WTC11 (cell line): ENCODE data around the gene ZFHX3. TPM values are rescaled to one million over a fixed set of nuclear protein-coding genes. Genes with fewer than 3 reads are reported as not detected.

Source experiments
- ATAC-seq: fragments of 200-7000 bp; cut with Tn5 transposase; 2 replicates; pipeline ENCODE4 v1.10.0; 2021; ENCODE audit warnings: mild to moderate bottlenecking, moderate library complexity
- CTCF ChIA-PET: fragments of 300-600 bp; sonication (Branson Sonifier 250); formaldehyde crosslinking; loops from one replicate; lab custom pipeline; 2021; ENCODE audit warnings: antibody characterized with exemption; lab: Charles Lee
- POLR2A ChIA-PET: fragments of 350-600 bp; sonication (Branson Sonifier 250); formaldehyde crosslinking; loops from one replicate; lab custom pipeline; 2021; ENCODE audit warnings: antibody characterized with exemption; lab: Charles Lee
- DNase-seq: peaks from one replicate; pipeline ENCODE4 v3.0.0; 2021; ENCODE audit warnings: low spot score
- H3K27ac Mint-ChIP-seq: 2 replicates; pipeline ENCODE4 v1.8.0; 2021; ENCODE audit warnings: mixed read lengths
- H3K27me3 Mint-ChIP-seq: 2 replicates; pipeline ENCODE4 v1.8.0; 2021; ENCODE audit warnings: low read depth, mild to moderate bottlenecking, moderate library complexity, mixed read lengths
- H3K36me3 Mint-ChIP-seq: 2 replicates; pipeline ENCODE4 v1.8.0; 2021; ENCODE audit warnings: mixed read lengths
- H3K4me1 Mint-ChIP-seq: 2 replicates; pipeline ENCODE4 v1.8.0; 2022; ENCODE audit warnings: mixed read lengths
- H3K4me3 Mint-ChIP-seq: 2 replicates; pipeline ENCODE4 v1.8.0; 2021; ENCODE audit warnings: mild to moderate bottlenecking, moderate library complexity, mixed read lengths
- H3K9me3 Mint-ChIP-seq: 2 replicates; pipeline ENCODE4 v1.8.0; 2021; ENCODE audit warnings: mixed read lengths
- CREB1 ChIP-seq: sonication (generic); formaldehyde crosslinking; IDR thresholded peaks from 2 replicates; pipeline ENCODE4 v1.8.0; 2023; ENCODE audit warnings: mild to moderate bottlenecking, missing genetic modification reagents
- ESRRA ChIP-seq: sonication (generic); formaldehyde crosslinking; IDR thresholded peaks from 2 replicates; pipeline ENCODE4 v1.8.1; 2022; ENCODE audit warnings: mild to moderate bottlenecking, missing genetic modification reagents, borderline replicate concordance
- GABPB1 ChIP-seq: sonication (generic); formaldehyde crosslinking; IDR thresholded peaks from 2 replicates; pipeline ENCODE4 v1.8.1; 2023; ENCODE audit warnings: mild to moderate bottlenecking, missing genetic modification reagents
- GTF2I ChIP-seq: fragments of 250-450 bp; sonication (Bioruptor Pico); conservative IDR thresholded peaks from 2 replicates; pipeline ENCODE4 v1.4.0; 2021; ENCODE audit warnings: mild to moderate bottlenecking
- HMGA2 ChIP-seq: fragments of 250-450 bp; sonication (Bioruptor Pico); IDR thresholded peaks from 2 replicates; pipeline ENCODE4 v1.4.0; 2021; ENCODE audit warnings: mild to moderate bottlenecking, moderate library complexity
- JAZF1 ChIP-seq: fragments of 250-450 bp; sonication (Bioruptor Pico); IDR thresholded peaks from 2 replicates; pipeline ENCODE4 v1.9.0; 2021; ENCODE audit warnings: moderate library complexity, mild to moderate bottlenecking, inconsistent platforms
- MXD4 ChIP-seq: fragments of 250-450 bp; sonication (Bioruptor Pico); IDR thresholded peaks from 2 replicates; pipeline ENCODE4 v1.8.0; 2021; ENCODE audit warnings: mild to moderate bottlenecking, moderate library complexity, borderline replicate concordance
- NFATC4 ChIP-seq: fragments of 250-450 bp; sonication (Bioruptor Pico); IDR thresholded peaks from 2 replicates; pipeline ENCODE4 v1.9.0; 2021; ENCODE audit warnings: mild to moderate bottlenecking
- NFYB ChIP-seq: sonication (generic); formaldehyde crosslinking; conservative IDR thresholded peaks from 2 replicates; pipeline ENCODE4 v1.8.0; 2022; ENCODE audit warnings: low read depth, missing genetic modification reagents
- NR1H2 ChIP-seq: sonication (generic); formaldehyde crosslinking; IDR thresholded peaks from 2 replicates; pipeline ENCODE4 v1.9.0; 2021; ENCODE audit warnings: mild to moderate bottlenecking, moderate library complexity, missing genetic modification reagents
- PRRX2 ChIP-seq: fragments of 250-450 bp; sonication (Bioruptor Pico); IDR thresholded peaks from 2 replicates; pipeline ENCODE4 v1.8.0; 2021; ENCODE audit warnings: mild to moderate bottlenecking
- TP53 ChIP-seq: sonication (generic); formaldehyde crosslinking; IDR thresholded peaks from 2 replicates; pipeline ENCODE4 v1.8.1; 2023; ENCODE audit warnings: mild to moderate bottlenecking, missing genetic modification reagents
- ZNF396 ChIP-seq: fragments of 250-450 bp; sonication (Bioruptor Pico); IDR thresholded peaks from 2 replicates; pipeline ENCODE4 v1.8.0; 2021; ENCODE audit warnings: mild to moderate bottlenecking, moderate library complexity, borderline replicate concordance
- total RNA-seq: library from RNA; stranded (reverse); gene quantifications from 3 replicates; pipeline ENCODE4 v1.2.3, GENCODE V29; 2021
- TF ChIP-seq, protein P1 (sequence below): fragments of 250-450 bp; sonication (Bioruptor Pico); IDR thresholded peaks from 2 replicates; pipeline ENCODE4 v1.8.0; 2021; ENCODE audit warnings: mild to moderate bottlenecking
- TF ChIP-seq, protein P2 (sequence below): sonication (generic); formaldehyde crosslinking; IDR thresholded peaks from 2 replicates; pipeline ENCODE4 v1.8.0; 2022; ENCODE audit warnings: mild to moderate bottlenecking, missing genetic modification reagents
- TF ChIP-seq, protein P3 (sequence below): sonication (generic); formaldehyde crosslinking; IDR thresholded peaks from 2 replicates; pipeline ENCODE4 v1.8.1; 2022; ENCODE audit warnings: missing genetic modification reagents, borderline replicate concordance
- TF ChIP-seq, protein P4 (sequence below): fragments of 200-600 bp; IDR thresholded peaks from 2 replicates; pipeline ENCODE4 v1.8.0; 2022; ENCODE audit warnings: antibody characterized with exemption
- TF ChIP-seq, protein P5 (sequence below): sonication (generic); formaldehyde crosslinking; IDR thresholded peaks from 2 replicates; pipeline ENCODE4 v1.8.1; 2023; ENCODE audit warnings: mild to moderate bottlenecking, moderate library complexity, missing genetic modification reagents
- TF ChIP-seq, protein P6 (sequence below): fragments of 250-450 bp; sonication (Bioruptor Pico); IDR thresholded peaks from 2 replicates; pipeline ENCODE4 v1.9.0; 2021; ENCODE audit warnings: mild to moderate bottlenecking

The ZFHX3 gene
- total RNA-seq, 1 experiment from 2014 or later: 5.7 TPM

DNA sequence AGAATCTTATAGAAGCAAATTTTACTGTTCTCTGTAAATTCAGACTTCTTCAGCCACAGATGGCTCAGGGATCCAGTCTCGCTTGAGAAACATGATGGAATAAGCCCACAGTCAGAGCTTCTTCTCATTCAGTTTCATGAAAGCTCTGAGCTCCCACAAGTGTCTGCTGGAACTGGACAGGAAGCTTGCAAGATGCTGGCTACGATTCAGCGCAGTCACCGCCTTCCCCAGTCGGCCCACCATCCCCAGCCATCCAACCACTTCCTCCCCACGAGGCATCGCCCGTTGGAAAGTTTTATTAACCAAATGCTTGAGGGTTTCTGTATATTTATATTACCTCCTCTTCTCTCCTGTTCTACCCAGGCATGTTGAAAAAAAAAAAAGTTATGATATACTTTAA lies 171.7 kb downstream of the ZFHX3 start:
- no peak for DNase-seq
- no peaks in the 10 kb centered on the region for H3K27me3 Mint-ChIP-seq
- ChIA-PET POLR2A (interaction anchor here (1.2 kb wide), 1 partner anchor 35 kb away, joined by 3 read pairs; no protein-coding TSS in a partner anchor), CTCF (interaction anchor here (0.6 to 1.6 kb wide), 2 partner anchors 44 to 127 kb away, joined by 3 to 6 read pairs; no protein-coding TSS in a partner anchor)
- TF ChIP-seq, protein P1, sequence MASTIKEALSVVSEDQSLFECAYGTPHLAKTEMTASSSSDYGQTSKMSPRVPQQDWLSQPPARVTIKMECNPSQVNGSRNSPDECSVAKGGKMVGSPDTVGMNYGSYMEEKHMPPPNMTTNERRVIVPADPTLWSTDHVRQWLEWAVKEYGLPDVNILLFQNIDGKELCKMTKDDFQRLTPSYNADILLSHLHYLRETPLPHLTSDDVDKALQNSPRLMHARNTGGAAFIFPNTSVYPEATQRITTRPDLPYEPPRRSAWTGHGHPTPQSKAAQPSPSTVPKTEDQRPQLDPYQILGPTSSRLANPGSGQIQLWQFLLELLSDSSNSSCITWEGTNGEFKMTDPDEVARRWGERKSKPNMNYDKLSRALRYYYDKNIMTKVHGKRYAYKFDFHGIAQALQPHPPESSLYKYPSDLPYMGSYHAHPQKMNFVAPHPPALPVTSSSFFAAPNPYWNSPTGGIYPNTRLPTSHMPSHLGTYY (CRISPR knock-in tag): no peak
- TF ChIP-seq NR1H2 (CRISPR knock-in tag) (no peak), ZNF396 (no peak), ESRRA (CRISPR knock-in tag) (no peak), JAZF1 (CRISPR knock-in tag) (no peak), PRRX2 (no peak)
- TF ChIP-seq, protein P2, sequence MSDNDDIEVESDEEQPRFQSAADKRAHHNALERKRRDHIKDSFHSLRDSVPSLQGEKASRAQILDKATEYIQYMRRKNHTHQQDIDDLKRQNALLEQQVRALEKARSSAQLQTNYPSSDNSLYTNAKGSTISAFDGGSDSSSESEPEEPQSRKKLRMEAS (CRISPR knock-in tag): no peak
- ATAC-seq: no peak
- peaks cover 5% of the 10 kb centered on the region; the same call in 1 of the 2 replicates for H3K4me1 Mint-ChIP-seq
- no peak overlapping the region for H3K27ac Mint-ChIP-seq
- H3K9me3 Mint-ChIP-seq: peaks cover 19% of the 10 kb centered on the region
- H3K4me3 Mint-ChIP-seq: no peak overlapping the region
- H3K36me3 Mint-ChIP-seq: peaks cover 18% of the 10 kb centered on the region

DNA sequence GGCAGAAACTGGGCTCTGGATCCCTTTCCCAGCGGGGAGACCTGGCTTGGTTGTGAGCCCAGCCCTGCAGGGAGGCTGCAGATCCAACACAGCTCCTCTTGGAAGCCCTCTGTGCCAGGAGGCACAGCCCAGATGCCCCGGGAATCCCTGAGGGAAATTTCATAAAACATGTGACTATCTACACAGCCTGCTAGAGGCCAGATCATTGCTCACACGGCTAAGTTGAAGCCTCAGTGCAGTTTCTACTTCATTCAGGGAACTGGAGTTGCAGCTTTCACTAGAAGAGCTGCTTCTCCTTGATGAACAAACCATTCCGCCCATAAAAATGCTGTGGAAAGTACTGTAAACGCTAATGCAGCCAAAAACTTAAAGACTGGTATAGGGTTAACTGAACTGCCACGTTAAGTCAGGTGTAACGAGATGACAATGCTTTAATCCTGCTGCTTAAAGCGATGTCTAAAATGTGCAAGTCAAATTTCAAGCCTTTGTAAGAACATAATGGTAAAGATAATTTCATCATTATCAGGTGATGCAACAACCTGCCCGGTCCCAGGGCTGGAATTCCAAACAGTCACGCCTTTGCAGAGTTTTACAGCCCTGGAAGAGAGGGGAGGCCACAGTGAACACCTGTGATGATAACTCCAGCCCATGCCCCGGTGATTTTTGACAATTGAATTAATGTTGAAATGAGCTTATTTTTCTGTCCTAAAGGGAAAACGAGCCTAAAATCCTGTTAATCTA lies 172.5 kb downstream of the ZFHX3 start:
- DNase-seq (no peak), ATAC-seq (no peak)
- Mint-ChIP-seq H3K27me3 (no peaks in the 10 kb centered on the region), H3K36me3 (peaks cover 20% of the 10 kb centered on the region), H3K4me1 (peaks cover 5% of the 10 kb centered on the region; the same call in 1 of the 2 replicates), H3K9me3 (peaks cover 22% of the 10 kb centered on the region), H3K4me3 (no peak overlapping the region), H3K27ac (no peak overlapping the region)
- ChIA-PET CTCF (interaction anchor here (0.7 to 1.1 kb wide), 2 partner anchors 19 to 43 kb away, joined by 3 to 4 read pairs; no protein-coding TSS in a partner anchor), POLR2A (interaction anchor here (1.2 kb wide), 1 partner anchor 36 kb away, joined by 3 read pairs; no protein-coding TSS in a partner anchor)
- TF ChIP-seq GABPB1 (CRISPR knock-in tag) (peak; percentile 95), JAZF1 (CRISPR knock-in tag) (no peak)

DNA sequence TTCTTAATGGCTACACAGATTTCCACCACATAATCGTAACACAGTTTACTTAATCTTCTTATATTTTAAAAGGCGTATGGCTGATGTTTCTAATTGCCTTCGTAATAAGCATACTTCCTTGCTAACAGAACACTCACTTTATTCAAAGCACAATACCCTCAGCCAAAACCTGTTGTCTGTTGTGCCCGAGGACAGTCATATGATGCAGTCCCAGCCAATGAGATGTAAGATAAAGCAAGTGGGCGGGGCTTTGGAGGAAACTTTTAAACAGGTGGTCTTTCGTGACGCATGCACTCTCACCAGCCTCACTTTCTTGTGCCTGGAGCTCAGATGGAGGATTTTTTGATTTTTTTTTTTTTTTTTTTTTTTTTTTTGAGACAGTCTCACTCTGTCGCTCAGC lies 174.1 kb downstream of the ZFHX3 start:
- peaks cover 20% of the 10 kb centered on the region for H3K36me3 Mint-ChIP-seq
- no peaks in the 10 kb centered on the region for H3K27me3 Mint-ChIP-seq
- H3K9me3 Mint-ChIP-seq: peaks cover 22% of the 10 kb centered on the region
- ChIA-PET CTCF (interaction anchor here (0.6 to 2.2 kb wide), 2 partner anchors 17 to 303 kb away, joined by 3 to 7 read pairs; no protein-coding TSS in a partner anchor), POLR2A (no interaction called here)
- ATAC-seq (no peak), DNase-seq (no peak)
- no peak overlapping the region for H3K4me3 Mint-ChIP-seq
- H3K27ac Mint-ChIP-seq: no peak overlapping the region
- H3K4me1 Mint-ChIP-seq: peaks cover 5% of the 10 kb centered on the region; the same call in 1 of the 2 replicates
- TF ChIP-seq, protein P3, sequence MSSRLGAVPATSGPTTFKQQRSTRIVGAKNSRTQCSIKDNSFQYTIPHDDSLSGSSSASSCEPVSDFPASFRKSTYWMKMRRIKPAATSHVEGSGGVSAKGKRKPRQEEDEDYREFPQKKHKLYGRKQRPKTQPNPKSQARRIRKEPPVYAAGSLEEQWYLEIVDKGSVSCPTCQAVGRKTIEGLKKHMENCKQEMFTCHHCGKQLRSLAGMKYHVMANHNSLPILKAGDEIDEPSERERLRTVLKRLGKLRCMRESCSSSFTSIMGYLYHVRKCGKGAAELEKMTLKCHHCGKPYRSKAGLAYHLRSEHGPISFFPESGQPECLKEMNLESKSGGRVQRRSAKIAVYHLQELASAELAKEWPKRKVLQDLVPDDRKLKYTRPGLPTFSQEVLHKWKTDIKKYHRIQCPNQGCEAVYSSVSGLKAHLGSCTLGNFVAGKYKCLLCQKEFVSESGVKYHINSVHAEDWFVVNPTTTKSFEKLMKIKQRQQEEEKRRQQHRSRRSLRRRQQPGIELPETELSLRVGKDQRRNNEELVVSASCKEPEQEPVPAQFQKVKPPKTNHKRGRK (CRISPR knock-in tag): no peak
- TF ChIP-seq CREB1 (CRISPR knock-in tag) (no peak), NFATC4 (no peak), JAZF1 (CRISPR knock-in tag) (no peak), TP53 (CRISPR knock-in tag) (no peak), NFYB (CRISPR knock-in tag) (no peak), GTF2I (CRISPR knock-in tag) (no peak), HMGA2 (CRISPR knock-in tag) (no peak), MXD4 (CRISPR knock-in tag) (no peak)
- TF ChIP-seq, protein P4, sequence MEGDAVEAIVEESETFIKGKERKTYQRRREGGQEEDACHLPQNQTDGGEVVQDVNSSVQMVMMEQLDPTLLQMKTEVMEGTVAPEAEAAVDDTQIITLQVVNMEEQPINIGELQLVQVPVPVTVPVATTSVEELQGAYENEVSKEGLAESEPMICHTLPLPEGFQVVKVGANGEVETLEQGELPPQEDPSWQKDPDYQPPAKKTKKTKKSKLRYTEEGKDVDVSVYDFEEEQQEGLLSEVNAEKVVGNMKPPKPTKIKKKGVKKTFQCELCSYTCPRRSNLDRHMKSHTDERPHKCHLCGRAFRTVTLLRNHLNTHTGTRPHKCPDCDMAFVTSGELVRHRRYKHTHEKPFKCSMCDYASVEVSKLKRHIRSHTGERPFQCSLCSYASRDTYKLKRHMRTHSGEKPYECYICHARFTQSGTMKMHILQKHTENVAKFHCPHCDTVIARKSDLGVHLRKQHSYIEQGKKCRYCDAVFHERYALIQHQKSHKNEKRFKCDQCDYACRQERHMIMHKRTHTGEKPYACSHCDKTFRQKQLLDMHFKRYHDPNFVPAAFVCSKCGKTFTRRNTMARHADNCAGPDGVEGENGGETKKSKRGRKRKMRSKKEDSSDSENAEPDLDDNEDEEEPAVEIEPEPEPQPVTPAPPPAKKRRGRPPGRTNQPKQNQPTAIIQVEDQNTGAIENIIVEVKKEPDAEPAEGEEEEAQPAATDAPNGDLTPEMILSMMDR: no peak
- TF ChIP-seq, protein P5, sequence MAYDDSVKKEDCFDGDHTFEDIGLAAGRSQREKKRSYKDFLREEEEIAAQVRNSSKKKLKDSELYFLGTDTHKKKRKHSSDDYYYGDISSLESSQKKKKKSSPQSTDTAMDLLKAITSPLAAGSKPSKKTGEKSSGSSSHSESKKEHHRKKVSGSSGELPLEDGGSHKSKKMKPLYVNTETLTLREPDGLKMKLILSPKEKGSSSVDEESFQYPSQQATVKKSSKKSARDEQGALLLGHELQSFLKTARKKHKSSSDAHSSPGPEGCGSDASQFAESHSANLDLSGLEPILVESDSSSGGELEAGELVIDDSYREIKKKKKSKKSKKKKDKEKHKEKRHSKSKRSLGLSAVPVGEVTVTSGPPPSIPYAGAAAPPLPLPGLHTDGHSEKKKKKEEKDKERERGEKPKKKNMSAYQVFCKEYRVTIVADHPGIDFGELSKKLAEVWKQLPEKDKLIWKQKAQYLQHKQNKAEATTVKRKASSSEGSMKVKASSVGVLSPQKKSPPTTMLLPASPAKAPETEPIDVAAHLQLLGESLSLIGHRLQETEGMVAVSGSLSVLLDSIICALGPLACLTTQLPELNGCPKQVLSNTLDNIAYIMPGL: no peak
- TF ChIP-seq, protein P6, sequence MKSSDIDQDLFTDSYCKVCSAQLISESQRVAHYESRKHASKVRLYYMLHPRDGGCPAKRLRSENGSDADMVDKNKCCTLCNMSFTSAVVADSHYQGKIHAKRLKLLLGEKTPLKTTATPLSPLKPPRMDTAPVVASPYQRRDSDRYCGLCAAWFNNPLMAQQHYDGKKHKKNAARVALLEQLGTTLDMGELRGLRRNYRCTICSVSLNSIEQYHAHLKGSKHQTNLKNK (CRISPR knock-in tag): no peak
- TF ChIP-seq, protein P1 (CRISPR knock-in tag): no peak
